Epithelial cell of proximal tubule (primary cell): ENCODE data around the gene TMSB4X. TPM values are rescaled to one million over a fixed set of nuclear protein-coding genes. Genes with fewer than 3 reads are reported as not detected.

Source experiments
- DNase-seq: peaks from one replicate; pipeline ENCODE4 v3.0.0-alpha.2; 2011; ENCODE audit warnings: low read depth
- H3K4me3 ChIP-seq: 2 replicates; pipeline ENCODE4 v1.5.1; 2011; ENCODE audit warnings: low read depth, mild to moderate bottlenecking, low read length
- CTCF ChIP-seq: conservative IDR thresholded peaks from 2 replicates; pipeline ENCODE4 v1.5.1; 2012; ENCODE audit warnings: low read depth, mild to moderate bottlenecking, low read length
- total RNA-seq: library from RNA; depleted of rRNA; stranded (reverse); fragments of >200 nt; gene quantifications from 2 replicates; pipeline ENCODE4 v1.2.3, GENCODE V29; 2015

TMSB4X gene
- total RNA-seq, 1 donor from 2014 or later, result 5,862 TPM

- TF ChIP-seq CTCF, result no peak
- H3K4me3 ChIP-seq, result no peak overlapping the region
- DNase-seq, result no peak
Measured at GRCh38 chrX:12965131-12965940, 9.6 kb upstream of the TMSB4X start.

GRCh38 chrX:12966151-12966550, 8.8 kb upstream of the TMSB4X start:
- H3K4me3 ChIP-seq, result no peak overlapping the region
- no peak for TF ChIP-seq CTCF
- no peak for DNase-seq

GRCh38 chrX:12967711-12968465, 7.0 kb upstream of the TMSB4X start:
- TF ChIP-seq CTCF, result no peak
- H3K4me3 ChIP-seq, result no peak overlapping the region

GRCh38 chrX:12970691-12971202, 4.2 kb upstream of the TMSB4X start:
- DNase-seq, result no peak
- no peak overlapping the region for H3K4me3 ChIP-seq
- peak; percentile 54 for TF ChIP-seq CTCF

More at GRCh38 chrX:12967711-12968465, 7.0 kb upstream of the TMSB4X start:
- no peak for DNase-seq

- no peak for TF ChIP-seq CTCF
- DNase-seq, result no peak
- no peak overlapping the region for H3K4me3 ChIP-seq
Measured at GRCh38 chrX:12971282-12972003, 3.5 kb upstream of the TMSB4X start.

- no peak overlapping the region for H3K4me3 ChIP-seq
- DNase-seq, result no peak
- no peak for TF ChIP-seq CTCF
Measured at GRCh38 chrX:12972243-12972642, 2.7 kb upstream of the TMSB4X start.
